Kasumi-1 (cell line): ENCODE data around the gene TBC1D1.

Source experiments
- DNase-seq, 2 experiments: peaks; one replicate each; lab custom pipeline; 2025; lab: John Stamatoyannopoulos, UW

Gene TBC1D1

GRCh38 chr4:38125816-38126215, 234.9 kb downstream of the TBC1D1 start:
- DNase-seq: no peak

- DNase-seq: peak in 1 of 2 experiments; percentile 5
Measured at GRCh38 chr4:38128478-38129459, 237.9 kb downstream of the TBC1D1 start.

- no peak for DNase-seq
Measured at GRCh38 chr4:38129460-38130227, 238.8 kb downstream of the TBC1D1 start.

GRCh38 chr4:38130884-38131283, 240.0 kb downstream of the TBC1D1 start:
- no peak for DNase-seq

- DNase-seq: no peak
Measured at GRCh38 chr4:38131371-38132091, 240.6 kb downstream of the TBC1D1 start.

GRCh38 chr4:38132107-38132673, 241.3 kb downstream of the TBC1D1 start:
- DNase-seq: no peak

- no peak for DNase-seq
Measured at GRCh38 chr4:38132843-38133662, 242.2 kb downstream of the TBC1D1 start.

GRCh38 chr4:38133711-38134480, 243.0 kb downstream of the TBC1D1 start:
- DNase-seq: no peak

- DNase-seq: no peak
Measured at GRCh38 chr4:38135201-38135600, 244.3 kb downstream of the TBC1D1 start.

GRCh38 chr4:38136604-38137003, 245.7 kb downstream of the TBC1D1 start:
- no peak for DNase-seq

GRCh38 chr4:38137080-38137479, 246.2 kb downstream of the TBC1D1 start:
- DNase-seq: no peak

GRCh38 chr4:38138363-38138762, 247.5 kb downstream of the TBC1D1 start:
- no peak for DNase-seq

- DNase-seq: no peak
Measured at GRCh38 chr4:38139187-38139586, 248.3 kb downstream of the TBC1D1 start.

- no peak for DNase-seq
Measured at GRCh38 chr4:38140643-38141203, 249.8 kb downstream of the TBC1D1 start.

GRCh38 chr4:38141808-38142500, 251.1 kb downstream of the TBC1D1 start:
- DNase-seq: no peak

GRCh38 chr4:38144031-38144430, 253.1 kb downstream of the TBC1D1 start:
- DNase-seq: no peak

- no peak for DNase-seq
Measured at GRCh38 chr4:38145033-38145678, 254.3 kb downstream of the TBC1D1 start.

- no peak for DNase-seq
Measured at GRCh38 chr4:38145741-38146140, 254.9 kb downstream of the TBC1D1 start.

GRCh38 chr4:38146383-38146782, 255.5 kb downstream of the TBC1D1 start:
- DNase-seq: no peak
